Progenitor cell of endocrine pancreas (in vitro differentiated cells): ENCODE results near the gene ARHGAP10. TPM values are rescaled to one million over a fixed set of nuclear protein-coding genes. Genes with fewer than 3 reads are reported as not detected.

Source experiments
- DNase-seq: peaks from one replicate; pipeline ENCODE4 v3.0.0; 2021; ENCODE audit warnings: low spot score; ENCODE audit not compliant: unreplicated experiment
- H3K27ac Mint-ChIP-seq: 2 replicates; pipeline ENCODE4 v1.8.0; 2021; ENCODE audit warnings: mild to moderate bottlenecking, moderate library complexity, mixed read lengths
- H3K27me3 Mint-ChIP-seq: 2 replicates; pipeline ENCODE4 v1.8.0; 2021; ENCODE audit warnings: mixed read lengths
- H3K36me3 Mint-ChIP-seq: 2 replicates; pipeline ENCODE4 v1.8.0; 2022; ENCODE audit warnings: mixed read lengths; ENCODE audit not compliant: insufficient read depth
- H3K4me1 Mint-ChIP-seq: 2 replicates; pipeline ENCODE4 v1.8.0; 2021; ENCODE audit warnings: low read depth, mixed read lengths
- H3K4me3 Mint-ChIP-seq: 2 replicates; pipeline ENCODE4 v1.8.0; 2021; ENCODE audit warnings: low read depth, mild to moderate bottlenecking, moderate library complexity, mixed read lengths
- H3K9me3 Mint-ChIP-seq: 2 replicates; pipeline ENCODE4 v1.8.0; 2021; ENCODE audit warnings: low read depth, mixed read lengths
- total RNA-seq: library from RNA; stranded (reverse); gene quantifications from 2 replicates; pipeline ENCODE4 v1.2.1, GENCODE V29; 2021
- TF ChIP-seq, protein P1 (sequence below): fragments of 200-600 bp; sonication (generic); IDR thresholded peaks from one replicate; pipeline ENCODE4 v1.5.0; 2021; ENCODE audit warnings: antibody characterized with exemption, mild to moderate bottlenecking; ENCODE audit not compliant: unreplicated experiment

Gene ARHGAP10
- total RNA-seq, 1 donor from 2014 or later = 11.0 TPM

DNA sequence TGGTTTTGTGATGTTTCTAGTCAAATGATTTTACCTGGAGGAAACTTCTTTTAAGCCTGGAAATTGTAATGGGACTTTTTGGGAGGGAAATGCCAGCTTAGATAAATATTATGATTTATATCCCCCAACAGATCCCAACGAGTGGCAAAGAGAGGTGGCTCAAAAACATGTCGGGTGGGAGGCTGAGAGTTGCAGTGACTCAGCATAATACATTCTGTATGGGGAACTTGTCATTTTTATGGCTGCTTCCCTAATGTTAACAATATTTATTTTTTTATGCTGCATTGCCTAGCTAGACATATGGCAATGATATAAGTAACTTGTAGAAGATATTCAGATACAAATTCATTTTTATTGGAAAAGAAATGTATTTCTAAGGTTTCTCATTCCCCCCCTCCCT lies 219.0 kb downstream of the ARHGAP10 start:
- Mint-ChIP-seq H3K4me1 (no peaks in the 10 kb centered on the region), H3K27ac (no peak overlapping the region)

DNA sequence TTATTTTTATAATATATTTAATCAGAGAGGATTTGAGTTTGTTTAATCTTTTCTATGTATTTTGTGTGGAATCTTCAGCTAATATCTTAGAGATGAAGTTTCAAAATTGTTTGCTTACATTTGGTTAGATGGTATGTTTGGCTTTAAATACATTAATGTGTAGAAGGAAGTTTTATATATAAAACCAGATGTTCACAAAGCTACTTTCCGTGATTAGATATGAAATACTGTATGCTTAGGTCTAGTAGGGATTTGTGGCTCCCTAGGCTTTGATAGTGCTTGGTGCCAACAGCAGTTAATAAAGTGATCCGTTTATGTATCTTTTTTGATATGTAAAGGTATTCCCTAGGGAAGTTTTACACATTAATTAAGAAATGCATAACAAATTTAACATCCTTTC lies 223.0 kb downstream of the ARHGAP10 start:
- Mint-ChIP-seq H3K27me3 (no peaks in the 10 kb centered on the region), H3K27ac (no peak overlapping the region), H3K4me3 (no peak overlapping the region), H3K9me3 (peaks cover 3% of the 10 kb centered on the region), H3K36me3 (peaks cover 6% of the 10 kb centered on the region), H3K4me1 (no peaks in the 10 kb centered on the region)
- TF ChIP-seq, protein P1, sequence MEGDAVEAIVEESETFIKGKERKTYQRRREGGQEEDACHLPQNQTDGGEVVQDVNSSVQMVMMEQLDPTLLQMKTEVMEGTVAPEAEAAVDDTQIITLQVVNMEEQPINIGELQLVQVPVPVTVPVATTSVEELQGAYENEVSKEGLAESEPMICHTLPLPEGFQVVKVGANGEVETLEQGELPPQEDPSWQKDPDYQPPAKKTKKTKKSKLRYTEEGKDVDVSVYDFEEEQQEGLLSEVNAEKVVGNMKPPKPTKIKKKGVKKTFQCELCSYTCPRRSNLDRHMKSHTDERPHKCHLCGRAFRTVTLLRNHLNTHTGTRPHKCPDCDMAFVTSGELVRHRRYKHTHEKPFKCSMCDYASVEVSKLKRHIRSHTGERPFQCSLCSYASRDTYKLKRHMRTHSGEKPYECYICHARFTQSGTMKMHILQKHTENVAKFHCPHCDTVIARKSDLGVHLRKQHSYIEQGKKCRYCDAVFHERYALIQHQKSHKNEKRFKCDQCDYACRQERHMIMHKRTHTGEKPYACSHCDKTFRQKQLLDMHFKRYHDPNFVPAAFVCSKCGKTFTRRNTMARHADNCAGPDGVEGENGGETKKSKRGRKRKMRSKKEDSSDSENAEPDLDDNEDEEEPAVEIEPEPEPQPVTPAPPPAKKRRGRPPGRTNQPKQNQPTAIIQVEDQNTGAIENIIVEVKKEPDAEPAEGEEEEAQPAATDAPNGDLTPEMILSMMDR = no peak
- no peak for DNase-seq

More for the DNA sequence above, 219.0 kb downstream of the ARHGAP10 start:
- peaks cover 3% of the 10 kb centered on the region for H3K9me3 Mint-ChIP-seq
- H3K4me3 Mint-ChIP-seq = no peak overlapping the region
- peaks cover 18% of the 10 kb centered on the region for H3K36me3 Mint-ChIP-seq
- no peaks in the 10 kb centered on the region for H3K27me3 Mint-ChIP-seq
- no peak for DNase-seq
- TF ChIP-seq, protein P1 = no peak

DNA sequence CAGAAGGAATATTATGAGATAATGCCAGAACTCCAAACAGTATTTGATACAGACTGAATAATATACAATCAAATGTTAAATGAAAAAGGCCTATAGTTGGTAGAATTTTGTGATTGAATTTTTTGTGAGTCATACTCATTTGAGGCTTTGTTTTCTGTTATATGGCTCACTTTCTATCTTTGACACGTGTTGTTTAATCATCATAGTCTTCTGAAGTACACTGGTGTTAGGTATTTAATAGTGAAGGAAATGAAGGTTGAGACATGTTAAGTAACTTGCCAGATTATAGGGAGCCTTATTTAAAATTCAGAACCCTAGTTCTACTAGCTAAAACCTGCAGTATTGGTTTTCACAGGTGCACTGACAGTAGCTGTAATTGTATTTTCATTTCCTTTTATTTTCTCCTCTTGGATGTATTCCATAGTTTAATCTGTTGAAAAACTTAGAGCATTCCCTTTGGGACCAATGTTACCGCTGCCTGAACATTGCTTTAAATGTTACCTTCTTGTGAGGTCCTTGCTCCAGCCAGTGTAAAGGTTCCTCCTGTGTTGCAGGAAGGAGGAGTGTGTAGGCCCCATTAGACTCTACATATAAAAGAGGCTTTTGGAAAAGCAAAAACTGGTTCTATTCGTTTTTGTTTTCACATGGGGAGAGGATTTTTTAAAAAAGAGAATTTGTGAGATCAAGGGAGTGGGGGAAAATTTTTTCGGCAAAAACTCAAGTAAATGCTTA lies 224.1 kb downstream of the ARHGAP10 start:
- Mint-ChIP-seq H3K4me3 (no peak overlapping the region), H3K36me3 (peaks cover 5% of the 10 kb centered on the region), H3K4me1 (no peaks in the 10 kb centered on the region), H3K9me3 (peaks cover 3% of the 10 kb centered on the region), H3K27ac (no peak overlapping the region), H3K27me3 (no peaks in the 10 kb centered on the region)
- TF ChIP-seq, protein P1 = no peak
- no peak for DNase-seq

DNA sequence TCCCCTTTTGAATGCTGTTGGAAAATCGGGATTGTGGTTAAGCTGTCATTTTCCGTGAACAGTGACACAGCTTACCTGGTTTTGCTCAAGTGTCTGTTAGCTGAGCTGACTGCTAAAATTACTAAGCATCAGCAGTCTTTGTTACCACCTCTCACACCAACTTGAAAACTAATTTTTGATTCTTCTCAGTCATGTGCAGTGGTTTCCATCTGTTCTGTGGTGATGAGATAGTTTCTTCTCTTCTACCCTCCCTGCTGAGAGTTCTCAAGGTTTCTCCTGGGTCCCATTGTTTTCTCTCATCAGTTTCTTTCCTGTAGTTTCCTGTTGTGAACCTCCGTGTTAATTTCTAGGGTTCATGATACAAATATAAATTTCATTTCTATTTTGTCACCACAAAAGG lies 225.6 kb downstream of the ARHGAP10 start:
- peaks cover 3% of the 10 kb centered on the region for H3K9me3 Mint-ChIP-seq
- H3K27ac Mint-ChIP-seq = no peak overlapping the region
- DNase-seq = no peak
- H3K36me3 Mint-ChIP-seq = peaks cover 5% of the 10 kb centered on the region
- H3K4me1 Mint-ChIP-seq = no peaks in the 10 kb centered on the region
- H3K4me3 Mint-ChIP-seq = no peak overlapping the region
- TF ChIP-seq, protein P1 = no peak
- no peaks in the 10 kb centered on the region for H3K27me3 Mint-ChIP-seq

DNA sequence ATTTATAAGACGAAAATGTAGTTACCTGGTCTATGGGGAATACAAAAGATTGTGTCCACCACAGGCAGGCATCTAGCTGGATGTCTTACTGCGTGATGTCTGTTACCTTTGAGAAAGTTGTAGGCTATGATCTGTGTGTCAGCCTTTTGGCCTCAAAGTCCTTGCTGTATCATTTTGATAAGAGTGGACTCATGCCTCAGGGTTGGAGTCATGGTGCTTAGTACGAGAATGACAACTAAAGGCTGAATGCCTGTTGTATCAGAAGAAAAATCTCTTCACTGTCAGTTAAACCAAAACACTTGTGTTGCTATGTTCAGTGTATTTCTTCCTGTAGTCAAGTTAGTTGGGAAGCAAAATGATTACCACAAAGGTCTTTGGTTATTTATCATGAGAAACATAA lies 226.2 kb downstream of the ARHGAP10 start:
- TF ChIP-seq, protein P1 = no peak
- no peaks in the 10 kb centered on the region for H3K4me1 Mint-ChIP-seq
- no peaks in the 10 kb centered on the region for H3K27me3 Mint-ChIP-seq
- peaks cover 2% of the 10 kb centered on the region for H3K9me3 Mint-ChIP-seq
- peaks cover 5% of the 10 kb centered on the region for H3K36me3 Mint-ChIP-seq
- no peak overlapping the region for H3K4me3 Mint-ChIP-seq
- H3K27ac Mint-ChIP-seq = no peak overlapping the region
- DNase-seq = no peak
